Smooth muscle cell (in vitro differentiated cells): ENCODE data around the gene MITF. TPM values are rescaled to one million over a fixed set of nuclear protein-coding genes. Genes with fewer than 3 reads are reported as not detected.
A peak's percentile ranks its signal among the peaks of the same experiment; 100 is the strongest.

Experiments
- DNase-seq: peaks from one replicate; lab custom pipeline; 2025; ENCODE audit not compliant: unreplicated experiment; lab: John Stamatoyannopoulos, UW
- H2AFZ ChIP-seq: fragments of 200-600 bp; sonication (generic); 2 replicates; pipeline ENCODE4 v1.6.0; 2016; ENCODE audit warnings: antibody characterized with exemption, low read depth, mild to moderate bottlenecking
- H3F3A ChIP-seq: fragments of 200-600 bp; sonication (generic); 2 replicates; pipeline ENCODE4 v1.6.0; 2017; ENCODE audit warnings: antibody characterized with exemption, low read depth
- H3K27ac ChIP-seq: fragments of 200-600 bp; sonication (generic); 2 replicates; pipeline ENCODE4 v1.5.1; 2016; ENCODE audit warnings: low read depth, mild to moderate bottlenecking
- H3K27me3 ChIP-seq: fragments of 200-600 bp; sonication (generic); 2 replicates; pipeline ENCODE4 v1.6.1; 2016; ENCODE audit warnings: low read depth, mild to moderate bottlenecking
- H3K36me3 ChIP-seq: fragments of 200-600 bp; sonication (generic); 2 replicates; pipeline ENCODE4 v1.5.1; 2016; ENCODE audit warnings: low read depth
- H3K4me1 ChIP-seq: fragments of 200-600 bp; sonication (generic); 2 replicates; pipeline ENCODE4 v1.5.1; 2016; ENCODE audit warnings: low read depth
- H3K4me2 ChIP-seq: fragments of 200-600 bp; sonication (generic); 2 replicates; pipeline ENCODE4 v1.6.0; 2016; ENCODE audit warnings: mild to moderate bottlenecking
- H3K4me3 ChIP-seq: fragments of 200-600 bp; sonication (generic); 2 replicates; pipeline ENCODE4 v1.5.1; 2016; ENCODE audit warnings: mild to moderate bottlenecking
- H3K79me2 ChIP-seq: fragments of 200-600 bp; sonication (generic); 2 replicates; pipeline ENCODE4 v1.6.0; 2016; ENCODE audit warnings: low read depth, mild to moderate bottlenecking
- H3K9ac ChIP-seq: fragments of 200-600 bp; sonication (generic); 2 replicates; pipeline ENCODE4 v1.6.0; 2016; ENCODE audit warnings: low read depth
- H3K9me3 ChIP-seq: fragments of 200-600 bp; sonication (generic); replicated peaks from 2 replicates; pipeline ENCODE4 v1.5.1; 2016; ENCODE audit warnings: low read depth
- H4K20me1 ChIP-seq: fragments of 200-600 bp; sonication (generic); 2 replicates; pipeline ENCODE4 v1.6.0; 2016; ENCODE audit warnings: low read depth
- CTCF ChIP-seq: fragments of 200-600 bp; sonication (generic); IDR thresholded peaks from 2 replicates; pipeline ENCODE4 v1.5.1; 2017; ENCODE audit warnings: borderline replicate concordance, mild to moderate bottlenecking, antibody characterized with exemption; ENCODE audit not compliant: insufficient read depth, poor library complexity, severe bottlenecking
- WGBS: methylation state at CpG from one replicate; pipeline ENCODE4 v1.1.7; 2016; ENCODE audit warnings: low lambda C conversion rate; 5-methylcytosine and 5-hydroxymethylcytosine counted together
- polyA plus RNA-seq: library from polyadenylated mRNA; unstranded; fragments of >200 nt; fragmentation: Nextera tagmentation; extraction: Ambion mirVana; gene quantifications from 2 replicates; pipeline ENCODE4 v1.2.1, GENCODE V29; 2016
- total RNA-seq: library from RNA; depleted of rRNA; stranded (reverse); fragments of >200 nt; gene quantifications from 2 replicates; pipeline ENCODE4 v1.2.3, GENCODE V29; 2014

MITF gene
- total and polyA plus RNA-seq, 2 experiments from 2014 or later: 2.3 to 3.1 TPM

GRCh38 chr3:69865925-69866679 lies 126.8 kb downstream of the MITF start:
- 64% methylated on average over 10 of the region's 10 CpGs for WGBS
- H3K4me2 ChIP-seq: no peak overlapping the region

GRCh38 chr3:69866988-69867720 lies 127.9 kb downstream of the MITF start:
- Histone ChIP-seq H4K20me1 (no peaks in the 10 kb centered on the region), H3K79me2 (no peaks in the 10 kb centered on the region), H3F3A (no peaks in the 10 kb centered on the region), H3K27ac (no peak overlapping the region), H3K4me1 (no peaks in the 10 kb centered on the region), H3K9ac (no peak overlapping the region), H3K36me3 (no peaks in the 10 kb centered on the region), H3K9me3 (no peaks in the 10 kb centered on the region), H3K4me2 (peak overlapping the region; percentile 9), H3K4me3 (no peak overlapping the region), H2AFZ (no peak overlapping the region), H3K27me3 (no peaks in the 10 kb centered on the region)
- no peak for TF ChIP-seq CTCF
- DNase-seq: no peak
- 49% methylated on average over 2 of the region's 2 CpGs for WGBS

More at GRCh38 chr3:69865925-69866679, 126.8 kb downstream of the MITF start:
- H3F3A ChIP-seq: no peaks in the 10 kb centered on the region
- H4K20me1 ChIP-seq: no peaks in the 10 kb centered on the region
- no peaks in the 10 kb centered on the region for H3K4me1 ChIP-seq
- no peaks in the 10 kb centered on the region for H3K36me3 ChIP-seq
- peak overlapping the region; percentile 8 for H3K4me3 ChIP-seq
- no peak for DNase-seq
- H3K27me3 ChIP-seq: no peaks in the 10 kb centered on the region
- H3K9me3 ChIP-seq: no peaks in the 10 kb centered on the region
- no peak for TF ChIP-seq CTCF
- no peak overlapping the region for H3K9ac ChIP-seq
- H3K79me2 ChIP-seq: no peaks in the 10 kb centered on the region
- no peak overlapping the region for H3K27ac ChIP-seq
- H2AFZ ChIP-seq: no peak overlapping the region

GRCh38 chr3:69867941-69868505 lies 128.8 kb downstream of the MITF start:
- TF ChIP-seq CTCF: no peak
- H3K36me3 ChIP-seq: no peaks in the 10 kb centered on the region
- no peak overlapping the region for H2AFZ ChIP-seq
- H3K4me1 ChIP-seq: no peaks in the 10 kb centered on the region
- no peaks in the 10 kb centered on the region for H3K9me3 ChIP-seq
- 89% methylated on average over 2 of the region's 2 CpGs for WGBS
- H4K20me1 ChIP-seq: no peaks in the 10 kb centered on the region
- no peaks in the 10 kb centered on the region for H3F3A ChIP-seq
- H3K4me3 ChIP-seq: no peak overlapping the region
- H3K27ac ChIP-seq: no peak overlapping the region
- H3K79me2 ChIP-seq: no peaks in the 10 kb centered on the region
- no peak for DNase-seq
- H3K4me2 ChIP-seq: no peak overlapping the region
- H3K27me3 ChIP-seq: no peaks in the 10 kb centered on the region
- H3K9ac ChIP-seq: no peak overlapping the region
